GM12873 (cell line): Measurements from ENCODE around the gene GGTA1.

ENCODE experiments used
- TF ChIP-seq, protein P1 (sequence below): IDR thresholded peaks from 2 replicates; pipeline ENCODE4 v1.5.1; 2012; ENCODE audit warnings: low read depth, mild to moderate bottlenecking, moderate library complexity, low read length, control low read depth; ENCODE audit not compliant: insufficient read depth; ENCODE audit errors: missing control alignments

GGTA1 gene

DNA sequence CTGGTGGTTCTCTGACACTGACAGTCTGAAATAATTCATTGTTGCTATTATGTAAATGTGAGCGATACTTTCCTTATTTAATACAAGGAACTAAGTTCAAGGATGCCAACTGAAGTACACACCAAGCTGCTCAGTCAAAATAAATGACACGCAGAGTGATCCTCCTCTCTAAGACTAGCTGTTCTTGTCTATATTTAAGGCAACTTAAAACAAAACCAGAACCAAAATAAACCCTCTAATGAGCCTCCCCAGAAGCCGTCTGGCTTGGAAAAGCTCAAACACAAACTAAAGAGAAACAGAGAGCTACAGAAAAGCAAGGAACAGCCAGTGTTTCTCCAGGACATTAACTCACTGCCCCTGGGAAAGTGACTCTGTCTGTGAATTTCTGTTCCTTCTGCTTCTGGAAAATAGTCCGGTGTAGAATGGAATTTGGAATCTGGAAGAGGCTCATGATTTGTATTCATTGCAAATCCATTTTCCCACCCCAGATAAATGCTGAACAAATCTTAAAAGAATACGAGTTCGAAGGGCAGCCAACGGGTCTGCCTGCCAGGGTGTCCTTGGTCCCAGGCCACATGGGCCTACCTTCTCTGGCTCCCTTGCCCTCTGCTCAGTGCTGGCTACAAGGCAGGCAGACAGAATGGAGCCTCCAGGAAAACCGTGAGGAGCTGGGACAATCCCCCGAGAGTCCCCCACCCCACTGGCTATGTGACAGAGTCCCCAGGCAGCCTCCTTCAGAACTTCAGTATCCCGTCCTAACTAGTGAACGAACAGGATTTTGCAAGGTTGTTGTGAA, 14.8 kb downstream of the GGTA1 start:
- TF ChIP-seq, protein P1, sequence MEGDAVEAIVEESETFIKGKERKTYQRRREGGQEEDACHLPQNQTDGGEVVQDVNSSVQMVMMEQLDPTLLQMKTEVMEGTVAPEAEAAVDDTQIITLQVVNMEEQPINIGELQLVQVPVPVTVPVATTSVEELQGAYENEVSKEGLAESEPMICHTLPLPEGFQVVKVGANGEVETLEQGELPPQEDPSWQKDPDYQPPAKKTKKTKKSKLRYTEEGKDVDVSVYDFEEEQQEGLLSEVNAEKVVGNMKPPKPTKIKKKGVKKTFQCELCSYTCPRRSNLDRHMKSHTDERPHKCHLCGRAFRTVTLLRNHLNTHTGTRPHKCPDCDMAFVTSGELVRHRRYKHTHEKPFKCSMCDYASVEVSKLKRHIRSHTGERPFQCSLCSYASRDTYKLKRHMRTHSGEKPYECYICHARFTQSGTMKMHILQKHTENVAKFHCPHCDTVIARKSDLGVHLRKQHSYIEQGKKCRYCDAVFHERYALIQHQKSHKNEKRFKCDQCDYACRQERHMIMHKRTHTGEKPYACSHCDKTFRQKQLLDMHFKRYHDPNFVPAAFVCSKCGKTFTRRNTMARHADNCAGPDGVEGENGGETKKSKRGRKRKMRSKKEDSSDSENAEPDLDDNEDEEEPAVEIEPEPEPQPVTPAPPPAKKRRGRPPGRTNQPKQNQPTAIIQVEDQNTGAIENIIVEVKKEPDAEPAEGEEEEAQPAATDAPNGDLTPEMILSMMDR = no peak

DNA sequence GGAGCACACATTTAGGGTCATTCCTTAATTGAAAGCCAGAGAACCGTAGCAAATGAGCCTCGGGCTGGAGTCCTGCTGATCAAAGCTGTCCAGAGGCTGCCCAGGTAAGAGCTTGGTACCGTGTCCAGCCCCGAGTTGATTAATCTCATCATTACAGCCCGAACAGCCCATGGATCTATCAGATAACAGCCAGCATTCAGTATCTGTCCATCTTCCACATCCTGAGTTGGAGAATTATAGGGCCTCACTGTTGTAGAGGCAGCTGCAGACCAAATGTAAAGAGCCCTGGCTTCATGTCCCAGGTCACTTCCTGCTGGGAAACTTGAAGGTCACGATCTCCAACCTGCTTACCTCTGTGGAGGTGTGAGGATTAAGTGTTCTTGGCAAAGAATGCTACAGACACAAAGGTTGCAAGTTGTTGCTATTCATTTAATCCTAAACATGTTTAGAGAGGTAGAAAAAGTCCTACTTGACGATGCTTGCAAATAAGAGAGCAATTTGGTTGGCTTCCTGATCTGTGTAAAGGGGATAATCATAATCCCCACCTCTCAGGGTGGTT, 16.1 kb downstream of the GGTA1 start:
- TF ChIP-seq, protein P1 = no peak

DNA sequence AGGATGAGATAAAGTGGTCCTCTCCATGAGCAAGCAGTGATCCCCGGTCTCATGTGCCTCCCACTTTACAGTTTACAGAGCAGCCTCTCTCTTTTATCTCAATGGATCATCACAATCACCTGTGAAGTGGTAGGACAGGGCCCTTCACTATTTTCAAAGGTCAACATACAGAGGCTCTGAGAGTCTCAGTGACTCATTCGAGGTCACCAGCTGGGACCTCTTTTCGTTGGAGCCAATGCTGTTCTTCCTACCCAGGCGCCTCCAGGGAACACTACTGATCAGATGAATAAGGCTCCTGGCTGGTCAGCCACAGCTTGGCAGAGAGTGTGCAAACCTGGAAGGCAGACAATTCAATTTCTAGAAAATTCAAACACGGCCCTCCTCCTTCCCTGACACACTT, 16.6 kb downstream of the GGTA1 start:
- TF ChIP-seq, protein P1 = no peak

DNA sequence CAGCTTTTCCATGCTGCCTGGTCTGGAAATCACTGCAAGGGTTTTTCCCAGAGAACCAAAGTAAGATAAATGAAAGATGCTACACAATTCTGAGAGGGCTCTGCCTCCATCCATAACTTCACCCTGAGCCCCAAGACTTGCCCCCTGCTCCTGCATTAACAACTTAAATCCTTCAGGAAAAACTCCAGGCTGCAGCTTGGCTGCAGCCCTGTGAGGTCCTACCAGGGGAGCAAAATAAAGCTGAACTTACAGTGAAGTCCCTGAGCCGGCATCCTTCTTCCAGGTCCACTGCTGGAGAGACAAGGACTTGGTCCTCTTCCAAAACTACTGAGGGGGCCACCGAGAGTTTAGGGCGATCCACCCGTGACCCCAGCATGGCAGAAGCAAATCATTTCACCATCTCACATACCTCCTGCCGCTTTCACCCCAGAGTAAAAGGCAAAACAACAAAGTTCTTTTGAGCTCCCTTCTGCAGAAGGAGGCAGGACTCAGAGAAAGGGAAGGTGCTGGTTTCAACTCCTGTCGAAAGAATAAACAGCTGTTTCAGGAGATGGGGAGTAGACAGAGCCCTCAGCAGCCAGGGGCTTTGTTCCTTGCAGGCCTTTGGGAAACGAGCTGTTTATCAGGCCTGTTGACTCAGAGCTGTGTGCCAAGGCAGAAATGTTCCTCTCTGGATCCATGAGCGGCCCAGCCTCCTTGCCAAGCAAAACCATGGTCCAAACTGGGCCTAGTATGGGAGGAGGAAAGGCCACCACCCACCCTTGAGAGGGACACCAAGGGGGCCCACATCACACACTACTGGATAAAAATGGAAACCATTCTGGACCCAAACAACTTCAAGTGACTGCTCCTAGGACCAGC, 20.6 kb downstream of the GGTA1 start:
- TF ChIP-seq, protein P1 = no peak

DNA sequence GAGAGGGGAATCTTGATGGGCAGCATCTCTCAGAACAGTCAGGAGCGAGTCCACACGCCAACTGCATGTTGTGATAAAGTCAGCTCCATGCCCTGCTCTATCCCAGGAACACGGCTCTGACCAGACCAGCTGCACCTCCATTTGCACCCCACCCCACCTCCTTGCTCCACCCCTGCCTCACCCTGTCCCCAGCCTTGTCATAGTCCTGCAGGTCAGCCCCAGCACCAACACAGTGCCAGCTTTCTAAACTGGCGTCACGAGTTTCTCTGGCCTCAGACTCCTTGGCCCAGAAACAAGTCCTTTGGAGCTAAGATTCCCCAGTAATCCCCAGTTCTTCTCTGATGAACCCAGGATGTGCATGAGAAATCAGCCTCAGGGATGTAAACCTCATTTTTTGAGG, 23.5 kb downstream of the GGTA1 start:
- TF ChIP-seq, protein P1 = no peak

DNA sequence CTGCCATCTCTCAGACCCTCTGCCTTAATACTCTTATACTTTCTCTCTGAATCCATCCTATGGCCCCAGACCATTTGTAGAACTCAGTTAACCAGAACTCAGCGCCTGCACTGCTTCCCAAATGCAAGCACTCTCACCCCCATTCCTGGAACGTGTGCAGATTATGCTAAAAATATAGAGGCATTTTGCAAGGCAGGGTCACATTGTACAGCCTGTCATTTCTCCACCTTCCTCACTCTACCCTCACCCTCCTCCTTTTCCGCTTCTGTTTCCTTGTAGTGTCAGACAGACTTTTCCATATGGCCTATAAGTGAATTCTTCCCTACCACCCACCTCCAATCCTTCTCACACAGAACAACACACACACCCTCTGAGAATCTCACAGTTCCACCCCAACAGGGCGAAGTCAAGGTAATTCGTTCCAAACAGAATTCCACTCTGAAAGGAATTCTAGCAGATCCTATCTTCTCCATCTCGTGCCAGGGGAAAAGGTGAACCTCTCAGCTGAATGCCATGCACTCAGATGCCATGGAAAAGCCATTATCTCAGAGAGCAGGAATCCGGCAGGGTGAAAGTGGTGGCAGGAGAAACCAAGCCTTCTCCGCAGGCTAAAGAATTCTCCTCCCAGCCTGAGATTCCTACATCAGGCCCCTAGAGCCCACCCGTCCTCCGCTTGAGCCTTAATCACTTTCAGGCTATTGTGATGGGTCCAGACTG, 25.3 kb downstream of the GGTA1 start:
- TF ChIP-seq, protein P1 = no peak
